Activated naive CD8-positive, alpha-beta T cell treated with anti-CD3 and anti-CD28 coated beads, Interleukin-2, amount 50 U/mL, for 16 hours (primary cell): Measurements from ENCODE around the gene PGM5.

Source experiments
- DNase-seq: peaks from one replicate; pipeline ENCODE4 v3.0.0-alpha.2; 2020; ENCODE audit warnings: low read depth, low spot score

The PGM5 gene

GRCh38 chr9:68433531-68434110, 77.2 kb downstream of the PGM5 start:
- no peak for DNase-seq

- DNase-seq = no peak
These were observed 81.4 kb downstream of the PGM5 start for GRCh38 chr9:68437785-68438184.

- no peak for DNase-seq
These were observed 87.2 kb downstream of the PGM5 start for GRCh38 chr9:68443624-68444023.

GRCh38 chr9:68446836-68447235, 90.4 kb downstream of the PGM5 start:
- no peak for DNase-seq

- no peak for DNase-seq
These were observed 91.2 kb downstream of the PGM5 start for GRCh38 chr9:68447611-68448010.

GRCh38 chr9:68454579-68455334, 98.3 kb downstream of the PGM5 start:
- DNase-seq = no peak

GRCh38 chr9:68455451-68455850, 99.0 kb downstream of the PGM5 start:
- no peak for DNase-seq

- DNase-seq = no peak
These were observed 101.4 kb downstream of the PGM5 start for GRCh38 chr9:68457803-68458202.

GRCh38 chr9:68458918-68459317, 102.5 kb downstream of the PGM5 start:
- DNase-seq = no peak

- DNase-seq = no peak
These were observed 105.8 kb downstream of the PGM5 start for GRCh38 chr9:68462105-68462775.

GRCh38 chr9:68470067-68470466, 113.7 kb downstream of the PGM5 start:
- DNase-seq = no peak

- DNase-seq = no peak
These were observed 114.2 kb downstream of the PGM5 start for GRCh38 chr9:68470634-68471033.

GRCh38 chr9:68472119-68472518, 115.7 kb downstream of the PGM5 start:
- DNase-seq = no peak

GRCh38 chr9:68473790-68474189, 117.4 kb downstream of the PGM5 start:
- DNase-seq = no peak

- no peak for DNase-seq
These were observed 120.0 kb downstream of the PGM5 start for GRCh38 chr9:68476422-68476821.

GRCh38 chr9:68476847-68477246, 120.4 kb downstream of the PGM5 start:
- no peak for DNase-seq

GRCh38 chr9:68480807-68481206, 124.4 kb downstream of the PGM5 start:
- no peak for DNase-seq

- DNase-seq = no peak
These were observed 126.1 kb downstream of the PGM5 start for GRCh38 chr9:68482548-68482947.

- no peak for DNase-seq
These were observed 131.7 kb downstream of the PGM5 start for GRCh38 chr9:68488126-68488525.

GRCh38 chr9:68489646-68490045, 133.2 kb downstream of the PGM5 start:
- no peak for DNase-seq

GRCh38 chr9:68492806-68493205, 136.4 kb downstream of the PGM5 start:
- no peak for DNase-seq

GRCh38 chr9:68493541-68493940, 137.1 kb downstream of the PGM5 start:
- no peak for DNase-seq
